ENCODE measurements around the gene ZNF417.
"Not testable (repeated sequence)": the region's sequence is repeated elsewhere in the genome, so short reads cannot be mapped to it uniquely, and the experiment has no call there.

ZNF417 gene

DNA sequence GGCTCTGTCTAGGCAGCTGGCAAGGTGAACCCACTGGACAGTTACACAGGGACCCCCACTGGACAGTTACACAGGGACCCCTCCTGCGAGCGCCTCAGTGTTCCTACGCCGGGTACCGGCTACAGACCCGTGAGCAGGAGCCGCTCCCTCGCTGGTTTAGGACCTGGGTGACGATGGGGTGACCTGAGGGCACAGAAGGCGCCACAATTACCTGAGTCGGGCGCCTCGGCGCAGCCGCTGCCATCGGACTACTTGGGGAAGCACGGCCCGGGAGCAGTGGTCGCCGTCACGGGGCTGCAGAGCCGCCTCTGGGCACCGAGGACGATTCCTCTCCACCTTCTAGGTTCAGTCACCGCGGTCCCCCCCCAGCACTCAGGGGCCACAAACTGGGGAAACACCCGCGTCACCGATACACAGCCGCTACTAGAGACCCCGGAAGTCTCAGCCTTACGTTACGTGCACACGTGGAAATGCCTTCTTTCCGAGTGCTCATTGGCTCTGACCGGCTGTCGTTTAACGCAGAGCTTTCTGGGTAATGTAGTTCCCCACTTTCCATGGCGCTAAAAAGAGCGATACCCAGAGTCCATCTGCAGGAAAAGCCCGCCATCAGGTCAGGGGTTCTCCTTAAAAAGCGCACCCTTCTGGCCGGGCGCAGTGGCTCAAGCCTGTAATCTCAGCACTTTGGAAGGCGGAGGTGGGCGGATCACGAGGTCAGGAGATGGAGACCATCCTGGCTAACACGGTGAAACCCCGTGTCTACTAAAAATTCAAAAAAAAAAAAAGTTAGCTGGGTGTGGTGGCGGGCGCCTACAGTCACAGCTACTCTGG lies at the start of gene ZNF417:
Gene ZNF417, minus strand, starts transcription at position 425 of the 828 bp plus-strand sequence. Its CDS starts 181 bp downstream, at position 244.
- DNase-seq, result peak; percentile 84

GRCh38 chr19:57964761-57965160 lies 48.4 kb upstream of the ZNF417 start:
- no peak for DNase-seq

- no peak for DNase-seq
These were observed 45.4 kb upstream of the ZNF417 start for GRCh38 chr19:57961785-57962184.

GRCh38 chr19:57954996-57955395 lies 38.6 kb upstream of the ZNF417 start:
- no peak for DNase-seq

DNA sequence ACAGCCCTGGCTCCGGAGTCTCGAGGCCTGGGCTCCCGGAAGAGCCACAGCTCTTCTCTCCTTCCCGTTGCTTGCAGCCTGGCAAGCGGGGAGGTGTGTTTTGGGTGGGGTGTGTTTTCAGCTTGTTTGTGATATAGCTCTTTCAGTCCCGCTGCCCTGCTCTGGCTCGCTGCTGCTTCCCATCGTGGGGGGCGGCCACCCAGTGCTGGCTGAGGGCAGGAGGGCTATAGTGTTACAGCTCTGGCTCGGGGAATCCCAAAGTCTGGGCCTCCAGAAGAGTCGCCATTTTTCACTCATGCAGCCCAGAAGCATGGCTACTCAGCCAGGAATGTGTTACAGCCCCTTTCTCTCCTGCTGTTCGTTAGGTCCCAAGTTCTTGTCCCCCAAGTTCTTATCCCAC lies 33.3 kb upstream of the ZNF417 start:
- no peak for DNase-seq

- no peak for DNase-seq
These were observed 32.9 kb upstream of the ZNF417 start for GRCh38 chr19:57949296-57949695.

DNA sequence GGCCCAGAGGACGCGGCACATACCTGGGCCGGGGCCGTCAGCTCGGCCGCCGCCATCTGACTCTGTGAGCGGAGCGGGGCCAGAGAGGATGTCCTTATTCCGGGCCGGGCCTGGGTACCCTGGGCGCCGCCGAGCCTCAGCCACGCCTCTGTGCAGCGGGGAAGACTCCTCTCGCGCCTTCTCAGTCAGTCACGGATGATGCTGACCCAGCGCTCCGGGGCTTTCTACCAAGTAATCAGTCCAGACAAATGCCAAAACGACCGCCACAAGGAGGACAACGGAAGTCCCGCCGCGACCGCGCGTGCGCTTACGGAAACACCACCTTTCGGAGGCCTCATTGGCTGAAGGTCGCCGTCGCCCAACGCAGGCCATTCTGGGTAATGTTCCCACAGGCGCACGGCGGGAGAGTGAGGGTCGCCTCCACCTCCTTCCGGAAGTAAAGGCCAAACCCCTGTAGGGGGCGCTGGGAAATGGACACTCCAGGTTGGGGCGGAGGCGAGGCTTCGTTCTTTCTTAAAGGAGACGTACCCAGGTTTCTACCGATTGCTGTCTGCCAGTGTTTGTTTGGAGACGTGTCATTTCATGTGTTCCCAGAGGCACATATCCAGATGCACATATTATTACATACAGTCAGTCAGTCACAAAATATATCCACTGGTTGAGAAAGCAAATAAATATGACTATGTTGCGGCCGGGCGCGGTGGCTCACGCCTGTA lies 31.2 kb upstream of the ZNF417 start, which contains the start of gene ZNF256:
Gene ZNF256, minus strand, starts transcription at position 288 of the 716 bp plus-strand sequence. Its CDS starts 232 bp downstream, at position 56.
- DNase-seq, result peak; percentile 88

DNA sequence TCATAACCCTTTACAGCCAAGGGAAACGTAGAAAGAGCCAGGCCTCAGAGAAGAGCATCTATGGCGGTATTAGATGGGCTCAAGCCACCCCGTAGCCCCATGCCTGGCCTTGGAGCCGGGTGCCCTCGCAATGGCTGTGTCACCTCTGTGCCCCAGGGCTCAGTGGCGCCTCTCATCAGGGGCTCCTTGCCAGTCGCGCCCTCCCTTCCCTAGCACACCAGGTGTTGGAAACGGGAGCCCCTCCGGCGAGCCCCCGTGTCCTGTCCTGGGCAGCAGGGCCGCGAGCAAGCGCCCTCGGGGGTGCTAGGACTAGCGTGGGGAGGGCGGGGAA lies 30.7 kb upstream of the ZNF417 start:
- no peak for DNase-seq

DNA sequence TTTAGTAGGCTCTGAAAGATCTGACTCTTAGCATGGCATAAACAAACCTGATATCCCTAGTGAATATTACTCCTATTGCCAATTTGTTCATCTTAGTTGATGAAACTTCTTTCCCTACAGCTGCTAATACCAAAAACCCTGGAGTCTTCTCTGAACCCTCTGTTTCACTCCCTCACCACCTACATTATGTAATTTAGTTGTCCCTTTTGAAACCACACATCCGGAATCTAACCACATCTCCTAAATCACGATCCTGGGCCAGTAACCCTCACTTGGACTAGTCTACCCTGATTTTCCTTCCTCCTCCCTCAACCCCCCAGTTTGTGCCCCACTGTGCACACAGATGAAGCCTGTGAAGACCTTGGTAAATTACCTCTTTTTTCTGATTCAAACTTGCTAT lies 29.9 kb upstream of the ZNF417 start:
- DNase-seq, result no peak

DNA sequence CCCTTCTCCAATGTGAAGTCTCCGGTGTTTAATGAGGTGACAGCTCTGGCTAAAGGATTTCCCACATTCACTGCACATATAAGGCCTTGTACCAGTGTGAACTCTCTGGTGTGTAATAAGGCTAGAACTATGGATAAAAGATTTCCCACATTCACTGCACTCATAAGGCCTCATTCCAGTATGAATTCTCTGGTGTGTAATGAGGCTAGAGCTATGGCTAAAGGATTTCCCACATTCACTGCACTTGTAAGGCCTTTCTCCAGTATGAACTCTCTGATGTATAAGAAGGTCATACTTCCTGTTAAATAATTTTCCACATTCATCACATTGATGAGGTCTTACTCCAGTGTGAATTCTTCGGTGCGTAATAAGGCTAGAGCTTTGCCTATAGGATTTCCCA lies 25.2 kb upstream of the ZNF417 start:
- DNase-seq, result no peak

GRCh38 chr19:57935731-57936130 lies 19.3 kb upstream of the ZNF417 start:
- no peak for DNase-seq

DNA sequence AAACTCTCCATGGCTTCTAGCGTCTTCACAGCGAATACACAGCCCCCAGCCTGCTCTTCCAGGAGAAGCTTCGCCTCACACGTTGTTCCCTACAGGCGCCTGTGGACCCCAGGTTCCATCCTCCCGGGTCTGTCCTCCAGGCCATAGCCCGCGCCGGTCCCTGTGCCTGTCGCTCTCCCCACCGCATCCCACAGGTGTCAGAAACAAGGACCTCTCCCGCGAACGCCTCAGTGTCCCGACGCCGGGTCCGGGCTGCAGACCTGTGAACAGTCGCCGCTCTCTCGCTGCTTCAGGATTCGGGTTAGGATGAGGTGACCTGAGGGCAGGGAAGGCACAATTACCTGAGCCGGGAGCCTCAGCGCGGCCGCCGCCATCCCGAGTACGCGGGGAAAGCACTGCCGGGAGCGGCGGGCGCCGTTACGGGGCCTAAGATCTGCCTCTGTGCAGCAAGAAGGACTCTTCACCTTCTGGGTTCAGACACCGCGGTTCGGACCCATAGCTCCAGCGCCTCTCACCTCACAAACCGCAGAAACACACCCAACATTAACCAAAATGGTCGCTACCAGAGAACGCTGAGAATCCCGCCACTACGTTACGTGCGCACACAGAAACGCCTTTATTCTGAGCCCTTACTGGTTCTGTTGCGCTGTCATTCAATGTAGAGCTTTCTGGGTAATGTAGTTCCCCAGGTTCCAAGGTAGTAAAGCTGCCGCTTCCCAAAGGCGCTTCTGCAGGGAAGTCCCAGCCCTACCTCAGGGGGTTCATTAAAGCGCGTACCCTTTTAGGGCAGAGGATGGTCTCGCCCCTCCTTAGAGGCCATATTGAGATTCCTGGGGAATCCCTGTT lies 18.7 kb upstream of the ZNF417 start, which contains the start of gene ZNF418:
Gene ZNF418, minus strand, starts transcription at position 583 of the 846 bp plus-strand sequence. CDS start 1,580 bp downstream, outside the sequence.
- DNase-seq, result peak; percentile 25

GRCh38 chr19:57927587-57927986 lies 11.2 kb upstream of the ZNF417 start:
- DNase-seq, result no peak

DNA sequence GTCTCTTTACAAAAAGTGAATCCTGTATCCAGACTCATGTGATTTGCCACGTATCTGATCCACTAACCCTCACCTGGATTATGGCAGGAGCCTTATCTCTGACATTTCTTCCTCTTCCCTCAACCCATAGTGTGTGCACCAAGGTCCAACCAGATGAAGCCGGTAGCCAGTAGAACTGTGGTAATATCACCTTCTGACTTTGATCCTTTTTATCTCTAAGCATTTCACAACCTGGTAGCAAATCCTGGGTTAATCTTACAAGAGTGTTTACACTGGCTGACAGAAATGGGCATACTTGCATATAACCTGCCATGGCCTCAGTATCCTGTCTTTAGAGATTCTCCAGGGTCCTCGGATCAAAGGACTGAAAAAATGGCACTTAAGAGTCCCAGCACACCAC lies 1.9 kb downstream of the ZNF417 start:
- no peak for DNase-seq

DNA sequence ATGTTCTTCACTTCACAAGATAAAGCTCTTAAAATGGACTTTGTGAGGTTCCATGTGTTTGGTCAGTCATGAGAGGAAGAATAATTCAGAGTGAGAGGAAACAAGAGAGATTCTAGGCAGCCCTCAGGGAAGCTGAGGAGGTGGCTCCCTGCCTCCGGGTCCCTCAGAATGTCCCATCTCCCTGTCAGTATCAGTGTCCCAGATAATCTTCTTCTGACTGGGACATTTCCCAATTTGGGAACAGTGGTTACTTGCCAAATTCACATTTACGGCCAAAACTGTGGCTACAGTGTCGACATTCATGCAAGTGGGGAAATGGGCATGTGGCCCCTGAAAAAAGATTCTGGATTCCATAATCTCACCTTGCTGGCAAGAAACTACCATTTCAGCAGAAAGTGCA lies 9.0 kb downstream of the ZNF417 start:
- DNase-seq, result no peak

GRCh38 chr19:57905258-57905657 lies 11.1 kb downstream of the ZNF417 start:
- DNase-seq, result no peak

DNA sequence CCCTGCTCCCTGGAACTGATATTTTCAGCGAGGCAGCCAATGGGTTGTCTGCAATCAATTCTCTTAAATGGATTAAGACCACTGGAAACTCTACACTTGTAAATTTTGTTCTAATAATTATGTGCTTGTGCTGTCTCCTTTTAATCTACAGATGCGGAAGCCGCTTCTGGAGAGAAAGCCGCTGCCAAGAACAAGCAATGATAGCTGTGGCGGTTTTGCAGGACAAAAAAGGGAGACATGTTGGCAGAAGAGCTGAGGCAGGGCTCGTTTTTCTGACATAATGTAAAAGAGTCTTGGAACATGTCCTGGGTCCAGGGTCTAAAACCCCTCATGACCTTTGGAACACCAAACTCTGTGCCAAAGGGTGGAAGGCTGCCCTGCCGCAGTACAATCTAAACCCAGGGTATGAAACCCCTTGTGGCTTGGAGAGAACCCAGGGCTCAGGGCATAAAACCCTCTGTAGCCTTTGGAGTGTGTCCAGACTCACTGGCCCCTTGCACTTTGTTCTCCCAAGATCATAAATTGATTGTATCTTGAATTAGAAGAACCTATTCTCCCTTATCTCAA lies 12.7 kb downstream of the ZNF417 start:
- DNase-seq, result no peak

- no peak for DNase-seq
These were observed 16.1 kb downstream of the ZNF417 start for GRCh38 chr19:57900311-57900710.

DNA sequence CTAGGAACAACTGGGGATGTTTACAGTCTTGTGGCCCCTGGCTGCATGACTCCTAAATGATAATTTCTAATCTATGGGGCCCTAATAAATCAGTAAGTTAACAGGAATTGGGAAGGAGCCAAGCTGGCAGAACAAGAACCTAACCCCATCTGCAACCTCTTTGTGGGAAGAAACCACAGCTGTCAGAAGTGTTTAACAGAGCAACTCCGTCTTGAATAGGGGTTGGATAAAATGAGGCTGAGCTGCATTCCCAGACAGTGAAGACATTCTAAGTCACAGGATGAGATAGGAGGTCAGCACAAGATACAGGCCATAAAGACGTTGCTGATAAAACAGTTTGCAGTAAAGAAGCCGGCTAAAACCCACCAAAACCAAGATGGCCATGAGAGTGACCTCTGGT lies 25.7 kb downstream of the ZNF417 start:
- not testable (repeated sequence) for DNase-seq

DNA sequence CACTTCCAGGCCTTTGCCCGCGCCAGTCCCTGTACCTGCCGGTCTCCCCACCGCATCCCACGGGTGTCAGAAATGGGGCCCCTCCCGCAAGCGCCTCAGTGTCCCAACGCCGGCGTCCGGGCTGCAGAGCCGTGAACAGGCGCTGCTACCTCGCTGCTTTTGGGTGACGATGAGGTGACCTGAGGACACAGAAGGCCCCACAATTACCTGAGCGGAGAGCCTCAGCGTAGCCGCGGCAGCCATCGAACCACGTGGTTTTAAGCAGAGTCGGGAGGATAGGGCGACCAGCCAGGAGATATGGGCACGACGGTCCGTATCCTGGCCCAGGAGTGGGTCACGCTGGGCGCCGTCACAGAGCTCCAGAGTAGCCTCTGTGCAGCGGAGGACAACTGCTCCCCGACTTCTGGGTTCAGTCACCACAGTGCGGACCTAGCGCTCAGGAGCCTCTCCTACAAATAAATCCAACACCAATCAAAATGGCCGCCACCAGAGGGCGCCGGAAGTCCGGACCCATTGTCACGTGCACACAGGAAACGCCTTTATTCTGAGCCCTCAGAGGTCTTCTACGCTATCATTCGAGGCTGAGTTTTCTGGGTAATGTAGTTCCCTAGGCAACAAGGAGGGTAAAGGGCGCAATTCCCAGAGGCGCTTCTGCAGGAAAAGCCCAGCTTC lies 27.7 kb downstream of the ZNF417 start, which contains the start of gene ZNF814:
Gene ZNF814, minus strand, starts transcription at position 478 of the 672 bp plus-strand sequence. Its CDS starts 235 bp downstream, at position 243.
- peak; percentile 77 for DNase-seq

- no peak for DNase-seq
These were observed 28.3 kb downstream of the ZNF417 start for GRCh38 chr19:57888107-57888559.

Measured in activated CD8-positive, alpha-beta memory T cell treated with anti-CD3 and anti-CD28 coated beads, Interleukin-2, amount 50 U/mL, for 4 hours (primary cell).